ENCODE results near the gene SLC5A12. TPM values are rescaled to one million over a fixed set of nuclear protein-coding genes. Genes with fewer than 3 reads are reported as not detected.

SLC5A12 gene
- total and polyA plus RNA-seq, 2 of the 4 experiments (the other 2 are of a cell fraction) = not detected

- Histone ChIP-seq H3K4me1 (ENCODE audit: control insufficient read depth, insufficient read depth, low read length) (no peaks in the 10 kb centered on the region), H3K79me1 (ENCODE audit: low read depth in 1 of 2, low read length in 2 of 2) (no peaks in the 10 kb centered on the region), H2AK5ac (ENCODE audit: low read depth, low read length) (no peak overlapping the region), H3K27ac (ENCODE audit: insufficient read depth, low read length) (no peak overlapping the region), H4K91ac (ENCODE audit: insufficient read depth, low read depth, low read length) (no peak overlapping the region), H2AK9ac (replicated peaks; ENCODE audit: low read depth, low read length, poor library complexity) (no peak overlapping the region), H2BK20ac (ENCODE audit: low read depth, low read length) (no peak overlapping the region), H4K20me1 (ENCODE audit: insufficient read depth, low read length) (no peaks in the 10 kb centered on the region), H2AFZ (replicated peaks; ENCODE audit: low read length, poor library complexity) (no peak overlapping the region), H3K56ac (ENCODE audit: extremely low read depth, insufficient read depth, low read length) (no peak overlapping the region), H3K23ac (ENCODE audit: low read depth, low read length) (no peak overlapping the region), H3K18ac (ENCODE audit: low read depth, low read length) (no peak overlapping the region), H3K4me2 (ENCODE audit: low read depth, low read length) (no peak overlapping the region), H2BK120ac (ENCODE audit: low read depth, low read length) (no peak overlapping the region), H3K4me3 (ENCODE audit: insufficient read depth, low read depth, low read length) (no peak overlapping the region), H3K9ac (ENCODE audit: low read depth, low read length) (no peak overlapping the region), H3K36me3 (ENCODE audit: control insufficient read depth, insufficient read depth, low read length) (no peaks in the 10 kb centered on the region), H3K9me3 (ENCODE audit: control insufficient read depth, insufficient read depth, low read length) (no peaks in the 10 kb centered on the region), H3K27me3 (ENCODE audit: control insufficient read depth, insufficient read depth, low read length) (no peaks in the 10 kb centered on the region; the same call in 1 of the 2 replicates), H2BK15ac (ENCODE audit: low read depth, low read length) (no peak overlapping the region), H4K8ac (ENCODE audit: low read depth in 2 of 2, low read length in 2 of 2) (no peak overlapping the region), H3K9me1 (ENCODE audit: insufficient read depth, low read length) (no peaks in the 10 kb centered on the region), H3K4ac (ENCODE audit: low read depth, low read length) (no peak overlapping the region), H3K14ac (replicated peaks; ENCODE audit: low read depth, low read length) (no peak overlapping the region), H4K5ac (ENCODE audit: low read depth, low read length) (no peak overlapping the region), H2BK5ac (ENCODE audit: low read depth, low read length, poor library complexity, severe bottlenecking) (no peak overlapping the region)
- intact Hi-C loops (cut with micrococcal nuclease) = no loop called here
- TF ChIP-seq RFX5 (IDR thresholded peaks at IDR 0.05; ENCODE audit: low read depth, low read length) = no peak
- no peak for TF ChIP-seq CEBPB (IDR thresholded peaks at IDR 0.05; ENCODE audit: low read depth, low read length)
- TF ChIP-seq FOS (IDR thresholded peaks at IDR 0.05; ENCODE audit: low read depth, low read length) = no peak
- TF ChIP-seq CTCF (conservative IDR thresholded peaks at IDR 0.05; ENCODE audit: low read depth, low read length) = no peak
- TF ChIP-seq MAZ (IDR thresholded peaks at IDR 0.05; ENCODE audit: borderline replicate concordance, low read depth, low read length) = no peak
- TF ChIP-seq CHD1 (IDR thresholded peaks at IDR 0.05; ENCODE audit: low read depth, low read length) = no peak
- TF ChIP-seq MXI1 (IDR thresholded peaks at IDR 0.05; ENCODE audit: borderline replicate concordance, low read depth, low read length) = no peak
- TF ChIP-seq, protein P1, sequence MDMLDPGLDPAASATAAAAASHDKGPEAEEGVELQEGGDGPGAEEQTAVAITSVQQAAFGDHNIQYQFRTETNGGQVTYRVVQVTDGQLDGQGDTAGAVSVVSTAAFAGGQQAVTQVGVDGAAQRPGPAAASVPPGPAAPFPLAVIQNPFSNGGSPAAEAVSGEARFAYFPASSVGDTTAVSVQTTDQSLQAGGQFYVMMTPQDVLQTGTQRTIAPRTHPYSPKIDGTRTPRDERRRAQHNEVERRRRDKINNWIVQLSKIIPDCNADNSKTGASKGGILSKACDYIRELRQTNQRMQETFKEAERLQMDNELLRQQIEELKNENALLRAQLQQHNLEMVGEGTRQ (IDR thresholded peaks at IDR 0.05; ENCODE audit: low read depth, low read length) = no peak
- no peak for TF ChIP-seq POLR2A (IDR thresholded peaks at IDR 0.05; ENCODE audit: low read depth, low read length)
- TF ChIP-seq NFE2L2 (IDR thresholded peaks at IDR 0.05; ENCODE audit: low read depth, low read length) = no peak
- TF ChIP-seq BHLHE40 (IDR thresholded peaks at IDR 0.05; ENCODE audit: low read depth, low read length) = no peak
- TF ChIP-seq MAFK (IDR thresholded peaks at IDR 0.05; ENCODE audit: low read depth, low read length) = no peak
- TF ChIP-seq SMC3 (IDR thresholded peaks at IDR 0.05; ENCODE audit: low read depth, low read length) = no peak
- TF ChIP-seq RCOR1 (IDR thresholded peaks at IDR 0.05; ENCODE audit: insufficient replicate concordance, low read length) = no peak
- ChIA-PET POLR2A (ENCODE audit: unreplicated experiment) (no interaction called here), CTCF (interaction anchor here (0.6 kb wide), 1 partner anchor 66 kb away, joined by 3 read pairs; no protein-coding TSS in a partner anchor)
- in situ Hi-C loops (cut with MboI; ENCODE audit: low sequenced_read_pairs) = loop anchor here (25.0 kb wide), 1 partner anchor 726 kb away; no protein-coding TSS in a partner anchor
- dilution Hi-C loops (cut with HindIII; ENCODE audit: low sequenced_read_pairs, unreplicated experiment) = no loop called here
- DNase-seq (no peak), ATAC-seq (ENCODE audit: low read depth) (no peak)
- no CpG with 5 or more reads among the region's 4 CpGs for WGBS, 2 experiments (ENCODE audit: extremely low coverage in 2 of 2, insufficient read length in 1 of 2)
- no TSS peak for BruUV-seq (replicated peaks)
These were observed 39.5 kb upstream of the SLC5A12 start for GRCh38 chr11:26761361-26761809.

Measured in IMR-90 (cell line).